Gastroesophageal sphincter (tissue), 4 donors: ENCODE results near the gene ADAM12. TPM values are rescaled to one million over a fixed set of nuclear protein-coding genes. Genes with fewer than 3 reads are reported as not detected.

ENCODE experiments used
- ATAC-seq: fragments of 150-250 bp; one replicate; pipeline ENCODE4 v1.9.1; 2016; ENCODE audit warnings: mild to moderate bottlenecking, moderate library complexity
- H3K27ac ChIP-seq, 4 donors: fragments of 200-600 bp; sonication (generic) in 3 of 4; 1 replicate in 3 of 4; 2 replicates in 1 of 4; pipeline ENCODE4 v1.5.1; 2016 to 2019
- H3K27me3 ChIP-seq: fragments of 200-600 bp; sonication (generic); one replicate; pipeline ENCODE4 v1.5.1; 2019
- H3K36me3 ChIP-seq, 2 donors: fragments of 200-600 bp; sonication (generic); one replicate each; pipeline ENCODE4 v1.5.1; 2019; ENCODE audit warnings: control low read depth in 1 of 2
- H3K4me1 ChIP-seq, 3 donors: fragments of 200-600 bp; sonication (generic); 1 replicate in 2 of 3; 2 replicates in 1 of 3; pipeline ENCODE4 v1.5.1; 2016 to 2019; ENCODE audit warnings: control low read depth in 2 of 3
- H3K4me3 ChIP-seq, 2 donors: fragments of 200-600 bp; sonication (generic); one replicate each; pipeline ENCODE4 v1.5.1; 2019; ENCODE audit warnings: mild to moderate bottlenecking in 1 of 2, moderate library complexity in 1 of 2
- H3K9me3 ChIP-seq, 3 donors: fragments of 200-600 bp; sonication (generic); one replicate each; pipeline ENCODE4 v1.5.1; 2017 to 2019; ENCODE audit warnings: control low read depth in 2 of 3
- EP300 ChIP-seq: sonication (generic); formaldehyde crosslinking; IDR thresholded peaks from one replicate; pipeline ENCODE4 v1.6.1; 2017; ENCODE audit warnings: antibody characterized with exemption, mild to moderate bottlenecking
- POLR2A ChIP-seq, 2 donors: fragments of 450-650 bp; IDR thresholded peaks; one replicate each; pipeline ENCODE4 v1.6.1; 2017; ENCODE audit warnings: antibody characterized with exemption in 2 of 2, mild to moderate bottlenecking in 2 of 2, moderate library complexity in 1 of 2
- POLR2AphosphoS5 ChIP-seq: sonication (generic); formaldehyde crosslinking; IDR thresholded peaks from one replicate; pipeline ENCODE4 v1.6.1; 2017; ENCODE audit warnings: antibody characterized with exemption
- WGBS, 2 donors: methylation state at CpG; one replicate each; pipeline ENCODE4 v1.1.5; 2018; ENCODE audit warnings: low coverage in 1 of 2; 5-methylcytosine and 5-hydroxymethylcytosine counted together
- total RNA-seq, 4 donors: library from RNA; depleted of rRNA; stranded (reverse); fragments of >200 nt; gene quantifications; one replicate each; pipeline ENCODE4 v1.1.0, GENCODE V29; 2016
- TF ChIP-seq, protein P1 (sequence below), 4 experiments: fragments of 200-600 bp in 2 of 4; fragments of 450-650 bp in 2 of 4; sonication (generic) in 1 of 4; IDR thresholded peaks; one replicate each; pipeline ENCODE4 v1.5.1; 2017 to 2019; ENCODE audit warnings: antibody characterized with exemption in 4 of 4, mild to moderate bottlenecking in 2 of 4, moderate library complexity in 2 of 4

ADAM12 gene
- total RNA-seq, 4 donors from 2014 or later: 0.27 to 1.2 (median 0.89) TPM

- Histone ChIP-seq H3K4me3 (no peak overlapping the region), H3K36me3 (no peaks in the 10 kb centered on the region), H3K4me1 (no peaks in the 10 kb centered on the region), H3K27me3 (no peaks in the 10 kb centered on the region), H3K27ac (no peak overlapping the region), H3K9me3 (peaks cover 0 to 56% (median 2%) of the 10 kb centered on the region in 3 donors)
- TF ChIP-seq EP300 (no peak), POLR2AphosphoS5 (no peak), POLR2A (IDR thresholded peaks at IDR 0.05) (no peak)
- TF ChIP-seq, protein P1, sequence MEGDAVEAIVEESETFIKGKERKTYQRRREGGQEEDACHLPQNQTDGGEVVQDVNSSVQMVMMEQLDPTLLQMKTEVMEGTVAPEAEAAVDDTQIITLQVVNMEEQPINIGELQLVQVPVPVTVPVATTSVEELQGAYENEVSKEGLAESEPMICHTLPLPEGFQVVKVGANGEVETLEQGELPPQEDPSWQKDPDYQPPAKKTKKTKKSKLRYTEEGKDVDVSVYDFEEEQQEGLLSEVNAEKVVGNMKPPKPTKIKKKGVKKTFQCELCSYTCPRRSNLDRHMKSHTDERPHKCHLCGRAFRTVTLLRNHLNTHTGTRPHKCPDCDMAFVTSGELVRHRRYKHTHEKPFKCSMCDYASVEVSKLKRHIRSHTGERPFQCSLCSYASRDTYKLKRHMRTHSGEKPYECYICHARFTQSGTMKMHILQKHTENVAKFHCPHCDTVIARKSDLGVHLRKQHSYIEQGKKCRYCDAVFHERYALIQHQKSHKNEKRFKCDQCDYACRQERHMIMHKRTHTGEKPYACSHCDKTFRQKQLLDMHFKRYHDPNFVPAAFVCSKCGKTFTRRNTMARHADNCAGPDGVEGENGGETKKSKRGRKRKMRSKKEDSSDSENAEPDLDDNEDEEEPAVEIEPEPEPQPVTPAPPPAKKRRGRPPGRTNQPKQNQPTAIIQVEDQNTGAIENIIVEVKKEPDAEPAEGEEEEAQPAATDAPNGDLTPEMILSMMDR (IDR thresholded peaks at IDR 0.05): no peak
- ATAC-seq: no peak
- WGBS, 2 donors: 50% methylated on average over 1 of the region's 1 CpG
These were observed 360.6 kb downstream of the ADAM12 start for GRCh38 chr10:126027692-126028091.

DNA sequence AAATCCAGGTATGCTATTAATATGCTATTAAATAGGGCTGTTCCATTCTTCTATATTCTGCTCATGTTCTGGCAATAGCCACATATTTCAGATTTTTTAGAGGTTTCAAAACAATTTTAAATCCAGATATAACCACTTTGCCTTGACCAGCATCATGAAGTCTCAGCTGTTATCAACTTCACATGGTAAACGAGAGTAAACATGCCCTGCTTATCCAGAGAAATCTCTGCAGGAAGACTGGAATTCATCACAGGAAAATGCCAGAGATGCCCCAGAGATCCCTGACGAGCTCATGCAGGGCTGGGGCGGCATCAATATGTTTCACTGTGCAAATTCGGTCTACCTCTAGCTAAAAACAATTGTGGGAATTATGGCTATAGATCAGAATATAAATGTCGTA, 365.4 kb downstream of the ADAM12 start:
- H3K27me3 ChIP-seq: no peaks in the 10 kb centered on the region
- H3K27ac ChIP-seq: no peak overlapping the region
- peaks cover 0 to 42% (median 0%) of the 10 kb centered on the region in 3 donors for H3K9me3 ChIP-seq
- H3K36me3 ChIP-seq: no peaks in the 10 kb centered on the region
- H3K4me3 ChIP-seq: no peak overlapping the region
- WGBS, 2 donors: 76 to 90% methylated on average over 4 of the region's 5 CpGs
- no peaks in the 10 kb centered on the region for H3K4me1 ChIP-seq
- ATAC-seq: no peak
- TF ChIP-seq POLR2AphosphoS5: no peak
- TF ChIP-seq, protein P1 (IDR thresholded peaks at IDR 0.05): no peak
- TF ChIP-seq POLR2A (IDR thresholded peaks at IDR 0.05): no peak
- TF ChIP-seq EP300: no peak

DNA sequence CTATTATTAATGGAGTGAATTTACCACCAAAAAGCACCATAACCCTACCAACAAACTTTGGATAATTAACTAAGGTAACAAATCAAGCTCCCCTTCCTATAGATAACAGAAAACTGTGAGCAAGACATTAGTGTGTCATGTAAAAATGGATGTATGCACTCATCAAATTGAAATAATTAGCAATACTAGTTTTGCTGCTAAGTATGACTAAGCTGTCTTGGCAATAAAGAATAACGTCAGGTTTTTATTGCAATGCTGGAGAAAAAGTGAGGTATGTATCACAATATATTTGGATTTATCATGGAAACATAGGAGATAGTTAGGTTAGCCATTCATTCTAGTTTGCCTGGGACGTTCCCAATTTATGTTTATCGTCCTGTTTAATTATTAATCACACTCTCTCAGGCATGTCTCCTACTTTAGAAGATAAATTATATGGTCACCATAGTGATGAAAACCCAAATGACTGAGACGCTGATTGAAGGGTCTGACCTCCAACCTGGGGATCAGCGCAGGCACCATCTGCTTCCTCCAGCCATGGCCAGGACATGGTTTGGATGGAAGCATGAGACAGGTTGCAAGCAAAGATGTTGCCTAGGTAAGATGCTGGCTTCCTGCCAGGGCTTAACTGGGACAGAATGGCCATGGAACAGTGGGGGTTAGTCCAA, 366.3 kb downstream of the ADAM12 start:
- TF ChIP-seq POLR2A (IDR thresholded peaks at IDR 0.05): no peak
- TF ChIP-seq, protein P1 (IDR thresholded peaks at IDR 0.05): no peak
- no peak for TF ChIP-seq EP300
- no peaks in the 10 kb centered on the region for H3K27me3 ChIP-seq
- H3K9me3 ChIP-seq: peaks cover 0 to 33% (median 0%) of the 10 kb centered on the region in 3 donors
- whole genome bisulfite sequencing, 2 donors: 79 to 84% methylated on average over 3 to 5 of the region's 5 CpGs
- no peak overlapping the region for H3K4me3 ChIP-seq
- H3K27ac ChIP-seq: no peak overlapping the region
- no peaks in the 10 kb centered on the region for H3K4me1 ChIP-seq
- no peaks in the 10 kb centered on the region for H3K36me3 ChIP-seq
- no peak for ATAC-seq

- no peaks in the 10 kb centered on the region for H3K27me3 ChIP-seq
- no peak for ATAC-seq
- WGBS, 2 donors: 48 to 51% methylated on average over 2 of the region's 2 CpGs
- no peaks in the 10 kb centered on the region for H3K36me3 ChIP-seq
- no peak overlapping the region for H3K27ac ChIP-seq
- H3K4me3 ChIP-seq: no peak overlapping the region
- H3K4me1 ChIP-seq: no peaks in the 10 kb centered on the region
- no peak for TF ChIP-seq POLR2A (IDR thresholded peaks at IDR 0.05)
- no peak for TF ChIP-seq POLR2AphosphoS5
- TF ChIP-seq, protein P1 (IDR thresholded peaks at IDR 0.05): no peak
- TF ChIP-seq EP300: no peak
- peaks cover 0 to 6% (median 0%) of the 10 kb centered on the region in 3 donors for H3K9me3 ChIP-seq
These were observed 370.2 kb downstream of the ADAM12 start for GRCh38 chr10:126017961-126018560.

DNA sequence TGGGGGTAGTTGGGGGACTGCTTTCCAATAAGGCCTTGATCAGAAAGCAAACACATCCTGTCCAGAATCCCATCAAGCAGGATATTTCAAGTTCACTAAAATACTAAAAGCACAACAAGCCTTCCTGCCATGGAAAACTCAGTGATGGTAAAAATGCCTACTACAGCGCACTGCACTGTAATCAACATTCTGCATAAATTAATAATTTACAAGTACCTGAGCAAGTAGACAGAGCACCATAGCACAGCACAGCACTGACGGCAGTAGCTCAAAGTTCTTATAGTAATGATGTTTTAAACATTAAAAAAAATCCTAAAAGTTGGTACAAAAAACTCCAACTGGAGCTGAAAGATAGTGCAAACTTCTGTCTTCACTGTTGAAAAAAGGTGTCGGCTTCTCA, 371.4 kb downstream of the ADAM12 start:
- ATAC-seq: no peak
- WGBS, 2 donors: 89 to 100% methylated on average over 1 to 3 of the region's 3 CpGs
- TF ChIP-seq, protein P1 (IDR thresholded peaks at IDR 0.05): no peak
- TF ChIP-seq EP300: no peak
- no peak for TF ChIP-seq POLR2AphosphoS5
- no peak for TF ChIP-seq POLR2A (IDR thresholded peaks at IDR 0.05)

More for the DNA sequence above, 371.4 kb downstream of the ADAM12 start:
- no peak overlapping the region for H3K4me3 ChIP-seq
- no peaks in the 10 kb centered on the region for H3K36me3 ChIP-seq
- no peaks in the 10 kb centered on the region for H3K27me3 ChIP-seq
- H3K27ac ChIP-seq: no peak overlapping the region
- no peaks in the 10 kb centered on the region for H3K4me1 ChIP-seq
- H3K9me3 ChIP-seq: no peaks in the 10 kb centered on the region
